T47D (cell line): ENCODE data around the gene NDUFAF5.

ENCODE experiments used
- DNase-seq, 2 experiments: peaks; one replicate each; pipeline versions ENCODE4 v3.0.0 to v3.0.0-alpha.2; 2011 to 2012; ENCODE audit warnings: low read depth in 1 of 2, low spot score in 1 of 2
- JUND ChIP-seq: IDR thresholded peaks from 2 replicates; pipeline ENCODE4 v1.6.1; 2012; ENCODE audit warnings: low read depth
- in situ Hi-C: cut with HindIII; loops from 2 replicates; pipeline ENCODE4 v1.10.0; 2016; ENCODE audit warnings: low sequenced_read_pairs, low pct_unique_long_range_greater_than_20kb

NDUFAF5 gene

DNA sequence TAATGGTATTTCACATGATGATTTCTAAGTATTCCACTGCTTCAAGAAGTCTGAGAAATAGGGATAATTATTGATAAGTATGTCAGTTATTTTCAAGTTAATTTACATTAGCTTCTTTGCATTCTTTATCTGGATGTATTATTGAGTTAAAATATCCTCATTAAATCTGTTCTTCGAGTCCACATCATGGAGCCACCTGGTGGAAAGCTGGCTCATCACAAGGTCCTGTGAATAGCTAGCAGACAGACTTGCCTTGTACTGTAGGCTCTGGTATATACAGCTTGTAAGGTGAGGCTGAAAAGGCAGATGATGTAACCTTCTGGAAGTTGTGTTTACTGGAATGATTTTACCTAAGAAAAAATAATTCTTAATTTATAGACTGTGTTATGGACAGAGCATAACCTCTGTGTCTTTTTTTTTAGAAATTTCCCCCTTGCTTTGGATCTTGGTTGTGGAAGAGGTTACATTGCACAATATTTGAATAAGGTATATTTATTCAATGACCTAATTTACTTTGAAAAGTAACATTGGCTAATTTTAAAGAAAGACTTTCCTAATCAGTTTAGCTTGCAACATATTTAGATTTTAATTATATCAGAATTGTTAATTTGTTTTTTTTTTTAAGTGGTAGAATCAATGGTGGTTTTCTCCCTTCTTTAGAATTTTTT lies 3.5 kb downstream of the NDUFAF5 start:
- in situ Hi-C loops = no loop called here
- DNase-seq = peak; percentile 50 to 78
- TF ChIP-seq JUND = no peak

DNA sequence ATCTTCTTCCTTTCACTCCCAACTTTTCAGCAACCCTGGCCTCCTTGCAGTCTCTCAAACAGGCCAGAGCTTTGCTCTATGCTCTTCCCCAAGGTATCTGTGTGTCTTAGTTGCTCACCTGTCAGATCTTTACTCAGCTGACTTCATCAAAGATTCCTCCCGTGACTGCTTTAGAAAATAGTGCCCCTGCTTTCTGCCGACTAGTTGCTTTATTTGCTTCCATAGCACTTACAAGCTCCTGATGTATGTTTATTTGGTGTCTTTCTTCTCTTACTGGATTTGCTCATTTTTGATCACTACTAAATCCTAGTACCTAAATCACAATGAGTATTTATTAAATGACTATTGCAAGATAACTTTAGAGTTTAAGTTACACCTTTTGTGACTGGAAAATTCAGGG lies 5.9 kb downstream of the NDUFAF5 start:
- in situ Hi-C loops = no loop called here
- no peak for DNase-seq
- no peak for TF ChIP-seq JUND

DNA sequence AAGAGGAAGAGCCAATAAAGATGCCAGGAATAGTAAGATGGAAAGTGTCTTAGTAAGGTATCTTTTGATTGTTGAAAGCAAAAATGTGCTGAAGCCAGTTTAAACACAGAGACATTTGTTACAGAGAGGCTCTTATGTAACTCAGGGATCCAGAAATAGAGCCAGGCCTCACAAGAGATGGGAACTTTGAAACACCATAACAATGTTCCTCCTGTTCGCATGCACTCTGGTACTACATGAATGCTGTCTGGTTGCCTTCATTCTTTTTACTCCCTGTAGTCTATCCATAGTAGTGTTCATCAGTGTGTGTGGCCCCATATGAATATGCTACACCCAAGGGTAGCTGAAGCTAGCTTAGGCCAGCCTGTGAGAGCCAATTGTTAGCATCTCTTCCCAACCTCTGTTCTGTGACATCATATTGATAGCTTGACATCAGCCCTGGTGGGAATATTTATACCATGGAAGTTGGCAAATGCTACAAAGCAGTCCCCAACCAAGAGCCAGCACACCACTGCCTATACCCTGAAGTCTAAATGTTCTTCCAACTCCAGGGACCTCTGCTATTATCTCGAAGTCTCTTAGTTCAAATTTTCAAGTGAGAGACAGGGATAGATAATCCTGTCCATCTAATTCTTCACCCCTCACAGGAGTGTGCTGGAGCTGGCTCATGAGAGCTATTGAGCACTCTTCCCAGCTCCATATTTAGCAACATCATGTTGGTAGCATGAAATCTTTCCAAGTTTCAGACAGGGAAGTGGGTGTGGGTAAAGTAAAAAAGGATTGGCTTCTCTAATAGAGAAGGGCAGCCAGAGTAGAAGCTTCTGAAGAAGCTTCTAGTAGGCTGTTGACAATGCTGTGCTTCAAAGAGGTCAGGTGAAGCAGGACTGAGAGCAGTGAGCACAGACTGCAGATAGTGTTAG lies 7.0 kb downstream of the NDUFAF5 start:
- no peak for TF ChIP-seq JUND
- no peak for DNase-seq
- in situ Hi-C loops = no loop called here

DNA sequence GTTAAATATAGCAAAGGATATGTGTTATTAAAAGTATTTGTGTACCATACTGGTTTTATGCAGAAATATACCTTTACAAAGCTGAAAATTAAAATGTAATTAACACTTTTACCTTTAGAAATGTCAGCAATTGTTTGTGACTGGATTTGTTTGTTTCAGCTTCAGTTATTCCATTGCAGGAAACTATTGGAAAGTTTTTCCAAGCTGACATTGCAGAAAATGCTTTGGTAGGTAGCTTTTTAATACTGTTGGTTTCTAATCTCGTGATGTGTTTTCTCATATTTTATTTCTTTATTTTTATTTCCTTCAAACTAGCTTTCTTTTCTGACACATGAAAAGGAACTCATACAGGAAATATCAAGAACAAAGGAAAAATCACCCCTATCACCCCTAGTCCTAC lies 8.2 kb downstream of the NDUFAF5 start:
- no peak for TF ChIP-seq JUND
- no peak for DNase-seq
- in situ Hi-C loops = no loop called here

DNA sequence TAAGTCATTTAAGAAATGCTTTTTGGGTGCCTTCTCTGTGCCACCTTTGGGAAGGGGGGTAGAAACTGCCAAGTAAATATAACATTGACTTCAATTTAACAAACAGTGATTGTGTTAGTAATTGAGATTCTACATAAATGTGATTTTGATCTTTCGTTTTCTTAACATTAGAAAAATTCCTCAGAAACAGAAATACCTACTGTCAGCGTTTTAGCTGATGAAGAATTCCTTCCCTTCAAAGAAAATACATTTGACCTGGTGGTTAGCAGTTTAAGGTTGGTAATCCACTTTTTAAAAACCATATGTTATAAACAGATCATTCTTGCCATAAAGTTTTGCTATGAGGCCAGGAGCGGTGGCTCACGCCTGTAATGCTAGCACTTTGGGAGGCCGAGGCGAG lies 9.8 kb downstream of the NDUFAF5 start:
- DNase-seq = no peak
- in situ Hi-C loops = no loop called here
- no peak for TF ChIP-seq JUND

DNA sequence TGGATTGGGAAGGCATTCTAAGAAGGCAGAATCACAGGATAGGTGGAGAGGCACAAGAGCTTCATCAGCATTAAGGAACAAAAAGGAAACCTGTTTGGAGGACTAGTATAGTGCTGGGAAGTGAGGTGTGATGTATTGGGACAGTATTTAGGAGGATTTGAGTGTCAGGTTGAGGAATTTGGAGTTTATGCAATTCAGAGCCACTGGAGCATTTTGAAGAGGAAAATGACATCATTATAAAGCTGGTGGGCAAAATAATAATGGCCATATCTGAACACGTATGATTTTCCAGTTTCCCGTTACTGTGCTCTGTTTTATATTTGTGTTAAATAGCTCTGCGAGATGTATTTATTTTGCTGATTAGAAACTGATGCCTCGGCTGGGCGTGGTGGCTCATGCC lies 14.2 kb downstream of the NDUFAF5 start:
- in situ Hi-C loops = no loop called here

DNA sequence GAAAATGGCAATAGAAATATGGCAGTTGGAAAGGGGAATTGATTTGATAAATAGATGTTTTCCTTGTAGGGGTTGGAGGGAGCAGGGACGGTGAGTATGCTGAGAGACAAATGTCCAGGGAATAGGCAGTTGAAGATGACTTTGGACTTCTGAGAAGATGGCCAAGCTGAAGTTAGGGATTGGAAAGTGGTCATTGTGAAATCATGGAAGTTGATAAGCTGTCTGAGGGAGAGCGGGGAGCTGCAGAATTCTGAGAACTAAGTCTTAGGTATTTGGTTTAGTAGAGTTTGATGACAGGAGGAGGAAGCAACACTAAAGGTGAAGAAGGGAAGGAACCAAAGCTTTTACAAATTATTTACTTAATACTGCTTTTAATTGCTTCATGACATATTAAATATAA lies 15.1 kb downstream of the NDUFAF5 start:
- in situ Hi-C loops = no loop called here
- DNase-seq = no peak
- TF ChIP-seq JUND = no peak

More for the DNA sequence above, 14.2 kb downstream of the NDUFAF5 start:
- no peak for TF ChIP-seq JUND
- no peak for DNase-seq

DNA sequence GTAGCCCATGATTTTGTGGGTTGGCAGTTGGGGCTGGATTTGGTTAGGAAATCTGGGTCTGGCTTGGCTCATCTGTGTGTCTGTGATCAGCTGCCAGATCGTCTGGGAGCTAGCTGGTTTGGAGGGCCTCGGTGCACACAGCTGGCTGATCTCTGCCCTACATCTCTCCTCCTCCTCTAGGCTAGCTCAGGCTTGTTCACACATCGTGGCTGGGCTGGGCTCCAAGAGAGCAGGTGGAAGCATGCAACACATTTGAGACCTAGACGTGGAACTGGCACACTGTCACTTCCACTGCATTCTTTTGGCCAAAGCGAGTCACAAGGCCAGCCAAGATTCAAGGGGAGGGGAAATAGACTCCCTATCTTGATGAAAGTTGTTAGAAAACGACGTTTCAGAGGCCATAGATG lies 15.9 kb downstream of the NDUFAF5 start:
- DNase-seq = peak; percentile 33 to 91
- in situ Hi-C loops = no loop called here
- no peak for TF ChIP-seq JUND

DNA sequence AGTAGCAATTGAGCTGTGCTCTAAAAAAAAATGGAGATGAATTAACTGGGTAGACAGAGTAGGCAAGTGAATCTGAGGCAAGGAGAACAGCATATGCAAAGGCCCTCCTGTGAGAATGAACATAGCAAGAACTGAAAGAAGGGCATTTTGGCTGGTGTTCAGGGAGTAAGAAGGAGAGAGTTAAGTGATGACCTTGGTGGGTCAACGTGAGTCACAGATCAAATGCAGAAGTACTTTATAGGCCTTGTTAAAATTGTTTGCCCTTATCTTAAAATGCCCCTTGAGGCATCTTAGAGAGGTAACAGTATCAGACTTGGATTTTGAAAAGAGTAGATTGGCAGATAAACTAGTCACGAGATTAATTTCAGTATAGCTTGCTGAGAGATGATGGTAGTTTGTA lies 24.5 kb downstream of the NDUFAF5 start:
- DNase-seq = no peak
- in situ Hi-C loops = no loop called here
- no peak for TF ChIP-seq JUND

DNA sequence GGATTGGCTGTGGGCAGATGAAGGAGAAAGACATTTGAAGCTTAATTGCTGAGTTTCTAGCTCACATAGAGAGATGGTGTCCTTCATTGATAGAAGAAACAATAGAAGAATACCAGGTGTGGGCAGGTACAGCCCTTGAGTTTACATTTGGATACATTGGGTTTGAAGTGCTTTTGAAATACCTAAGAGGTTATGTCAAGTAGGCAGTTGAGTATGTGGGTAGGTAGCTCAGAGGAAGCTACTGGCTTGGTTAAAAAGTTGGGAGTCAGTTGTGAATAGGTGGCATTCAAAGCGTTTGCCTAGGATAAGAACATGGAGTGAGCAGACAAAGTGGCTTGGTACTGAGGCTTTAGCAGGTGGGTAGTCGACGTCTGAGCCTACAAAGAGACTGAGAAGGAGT lies 25.0 kb downstream of the NDUFAF5 start:
- DNase-seq = no peak
- in situ Hi-C loops = no loop called here
- no peak for TF ChIP-seq JUND

DNA sequence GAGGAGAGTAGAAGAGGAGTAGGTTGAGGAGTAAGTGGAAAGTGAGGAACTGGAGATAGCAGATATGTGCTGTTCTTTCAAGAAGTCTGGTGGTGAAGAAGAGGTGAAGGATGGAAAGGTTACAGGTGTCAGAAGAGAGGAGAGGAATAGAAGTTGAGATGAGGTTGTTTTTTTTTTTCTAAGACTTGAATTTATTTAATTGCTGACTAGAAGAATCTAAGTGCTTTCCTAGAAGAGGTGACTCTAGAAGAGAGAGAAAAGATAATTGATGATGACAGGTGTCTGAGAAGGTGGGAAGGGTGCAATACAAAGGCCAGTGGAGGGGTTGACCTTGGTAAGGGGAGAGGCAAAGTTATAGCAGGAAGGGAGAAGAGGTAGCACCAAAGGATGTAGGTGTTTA lies 25.6 kb downstream of the NDUFAF5 start:
- in situ Hi-C loops = no loop called here
- no peak for TF ChIP-seq JUND

DNA sequence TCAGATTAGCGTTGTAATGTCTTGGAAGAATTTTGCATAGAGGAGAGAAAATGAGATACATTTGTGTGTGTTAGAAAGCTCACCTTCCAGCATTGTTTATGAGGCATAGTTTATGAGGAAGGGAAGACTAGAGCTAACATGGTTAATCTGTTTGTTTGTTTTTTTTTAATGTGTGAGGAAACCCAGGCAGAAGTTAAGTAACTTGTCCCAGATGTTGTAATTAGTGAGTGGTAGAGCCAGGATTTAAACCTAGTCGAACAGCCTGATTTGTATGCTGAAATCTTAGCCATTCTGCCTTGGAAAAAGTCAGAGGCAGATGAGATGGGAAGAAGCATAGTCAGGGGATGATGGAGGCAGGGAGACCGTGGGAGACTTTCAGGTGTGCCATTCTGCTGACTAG lies 29.1 kb downstream of the NDUFAF5 start:
- no peak for DNase-seq
- in situ Hi-C loops = no loop called here
- TF ChIP-seq JUND = no peak

More for the DNA sequence above, 25.6 kb downstream of the NDUFAF5 start:
- DNase-seq = no peak

DNA sequence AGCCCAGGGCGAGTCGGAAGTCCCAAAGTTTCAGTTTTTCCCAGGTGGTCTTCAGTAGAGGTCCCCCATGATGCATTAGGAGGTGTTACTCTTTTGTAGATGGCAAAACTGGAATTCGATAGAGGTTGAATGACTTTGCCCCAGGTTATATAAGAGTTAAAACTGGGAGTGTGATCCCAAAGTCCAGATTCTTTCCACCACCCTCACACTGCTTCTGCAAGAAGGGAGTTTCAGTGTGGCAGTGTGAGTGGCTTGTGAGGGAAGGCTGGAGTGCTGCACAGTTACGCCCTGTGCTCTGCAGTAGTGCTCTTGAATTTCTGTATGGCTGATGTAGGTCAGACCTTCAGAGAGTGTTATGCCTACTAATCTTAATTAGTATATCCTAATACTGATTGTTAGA lies 29.8 kb downstream of the NDUFAF5 start:
- in situ Hi-C loops = no loop called here
- TF ChIP-seq JUND = no peak
- no peak for DNase-seq
